Lung (tissue), 12 donors: ENCODE measurements around the gene SLC38A9. TPM values are rescaled to one million over a fixed set of nuclear protein-coding genes. Genes with fewer than 3 reads are reported as not detected.

Source experiments
- ATAC-seq: fragments of 200-7000 bp; cut with Tn5 transposase; one replicate; pipeline ENCODE4 v1.9.1; 2020; ENCODE audit warnings: moderate number of reproducible peaks; ENCODE audit not compliant: insufficient read depth, low FRiP score
- DNase-seq, 3 donors: peaks; one replicate each; pipeline ENCODE4 v3.0.0-alpha.2; 2013 to 2017
- H3K27ac ChIP-seq, 2 donors: one replicate each; pipeline ENCODE4 v1.5.1; 2013; ENCODE audit warnings: mild to moderate bottlenecking in 2 of 2, moderate library complexity in 2 of 2, control low read depth in 1 of 2, inconsistent platforms in 1 of 2, low read depth in 1 of 2, low read length in 1 of 2
- H3K27me3 ChIP-seq, 3 donors: one replicate each; pipeline ENCODE4 v1.5.1; 2013; ENCODE audit warnings: low read length in 2 of 3; ENCODE audit not compliant: control insufficient read depth in 3 of 3, insufficient read depth in 3 of 3
- H3K36me3 ChIP-seq, 4 donors: one replicate each; pipeline ENCODE4 v1.5.1; 2013; ENCODE audit warnings: low read length in 4 of 4, mild to moderate bottlenecking in 1 of 4, moderate library complexity in 1 of 4; ENCODE audit not compliant: control insufficient read depth in 4 of 4, insufficient read depth in 4 of 4
- H3K4me1 ChIP-seq, 5 donors: one replicate each; pipeline ENCODE4 v1.5.1; 2013; ENCODE audit warnings: low read length in 5 of 5, mild to moderate bottlenecking in 2 of 5, moderate library complexity in 1 of 5; ENCODE audit not compliant: control insufficient read depth in 5 of 5, insufficient read depth in 5 of 5
- H3K4me3 ChIP-seq: one replicate; pipeline ENCODE4 v1.5.1; 2013; ENCODE audit warnings: mild to moderate bottlenecking, control low read depth, moderate library complexity
- H3K9ac ChIP-seq, 2 donors: one replicate each; pipeline ENCODE4 v1.5.1; 2013; ENCODE audit warnings: low read length in 2 of 2, control low read depth in 1 of 2; ENCODE audit not compliant: insufficient read depth in 1 of 2
- H3K9me3 ChIP-seq, 4 donors: one replicate each; pipeline ENCODE4 v1.5.1; 2013; ENCODE audit warnings: low read length in 3 of 4, mild to moderate bottlenecking in 1 of 4, moderate library complexity in 1 of 4; ENCODE audit not compliant: control insufficient read depth in 4 of 4, insufficient read depth in 3 of 4
- WGBS, 2 donors: extraction: QIAGEN DNeasy Blood & Tissue Kit; methylation state at CpG; one replicate each; pipeline ENCODE4 v1.1.7; 2013; 5-methylcytosine and 5-hydroxymethylcytosine counted together
- polyA plus RNA-seq, 2 donors: library from polyadenylated mRNA; stranded (reverse); fragments of 200-250 nt; gene quantifications; one replicate each; pipeline ENCODE4 v1.2.1, GENCODE V29; 2013
- total RNA-seq, 2 donors: library from RNA; depleted of rRNA in 1 of 2; stranded (reverse); fragments of >200 nt in 1 of 2; gene quantifications; one replicate each; pipeline ENCODE4 v1.2.1, GENCODE V29; 2014 to 2021
- TF ChIP-seq, protein P1 (sequence below): IDR thresholded peaks from 2 replicates; pipeline ENCODE4 v1.5.1; 2012; ENCODE audit warnings: mild to moderate bottlenecking; ENCODE audit errors: control extremely low read depth, extremely low read depth
- donor health status: control.
- donor health status: control.
- donor health status: Bipolar disorder and iron deficiency.
- donor health status: healthy.
- donor health status: DM: yes; HTN: yes; CAD: no.

Gene SLC38A9
- total and polyA plus RNA-seq, 4 donors, result 8.5 to 64.2 (median 14.5) TPM

DNA sequence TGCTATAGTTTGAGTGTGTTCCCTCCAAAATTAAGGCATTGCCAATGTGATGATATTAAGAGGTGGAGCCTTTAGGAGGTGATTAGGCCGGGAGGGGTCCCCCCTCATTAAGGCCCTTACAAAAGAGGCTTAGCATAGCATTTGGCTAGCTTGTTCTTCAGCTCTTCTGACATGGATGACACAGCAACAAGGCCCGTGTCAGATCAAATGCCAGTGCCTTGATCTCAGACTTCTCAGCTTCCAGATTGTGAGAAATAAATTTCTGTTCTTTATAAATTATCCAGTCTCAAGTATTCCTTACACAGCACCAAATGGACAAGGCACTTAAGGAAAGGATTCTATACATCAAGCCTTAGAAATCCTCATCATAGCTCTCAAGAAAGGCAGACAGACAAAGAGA is 31.8 kb downstream of the SLC38A9 start:
- ATAC-seq (no peak), DNase-seq (no peak)
- no peaks in the 10 kb centered on the region for H3K27me3 ChIP-seq
- H3K9ac ChIP-seq, result no peak overlapping the region
- H3K4me3 ChIP-seq, result no peak overlapping the region
- H3K9me3 ChIP-seq, result no peaks in the 10 kb centered on the region
- H3K4me1 ChIP-seq, result peaks cover 0 to 25% (median 7%) of the 10 kb centered on the region in 5 donors
- no peak overlapping the region for H3K27ac ChIP-seq
- H3K36me3 ChIP-seq, result no peaks in the 10 kb centered on the region
- 70 to 86% methylated on average over 2 of the region's 2 CpGs for WGBS, 2 donors
- TF ChIP-seq, protein P1, sequence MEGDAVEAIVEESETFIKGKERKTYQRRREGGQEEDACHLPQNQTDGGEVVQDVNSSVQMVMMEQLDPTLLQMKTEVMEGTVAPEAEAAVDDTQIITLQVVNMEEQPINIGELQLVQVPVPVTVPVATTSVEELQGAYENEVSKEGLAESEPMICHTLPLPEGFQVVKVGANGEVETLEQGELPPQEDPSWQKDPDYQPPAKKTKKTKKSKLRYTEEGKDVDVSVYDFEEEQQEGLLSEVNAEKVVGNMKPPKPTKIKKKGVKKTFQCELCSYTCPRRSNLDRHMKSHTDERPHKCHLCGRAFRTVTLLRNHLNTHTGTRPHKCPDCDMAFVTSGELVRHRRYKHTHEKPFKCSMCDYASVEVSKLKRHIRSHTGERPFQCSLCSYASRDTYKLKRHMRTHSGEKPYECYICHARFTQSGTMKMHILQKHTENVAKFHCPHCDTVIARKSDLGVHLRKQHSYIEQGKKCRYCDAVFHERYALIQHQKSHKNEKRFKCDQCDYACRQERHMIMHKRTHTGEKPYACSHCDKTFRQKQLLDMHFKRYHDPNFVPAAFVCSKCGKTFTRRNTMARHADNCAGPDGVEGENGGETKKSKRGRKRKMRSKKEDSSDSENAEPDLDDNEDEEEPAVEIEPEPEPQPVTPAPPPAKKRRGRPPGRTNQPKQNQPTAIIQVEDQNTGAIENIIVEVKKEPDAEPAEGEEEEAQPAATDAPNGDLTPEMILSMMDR, result no peak

GRCh38 chr5:55679556-55679955 is 32.6 kb downstream of the SLC38A9 start:
- WGBS, 2 donors, result 0 to 88% methylated on average over 1 of the region's 1 CpG

GRCh38 chr5:55675119-55675518 is 37.0 kb downstream of the SLC38A9 start:
- Histone ChIP-seq H3K27ac (no peak overlapping the region), H3K36me3 (no peaks in the 10 kb centered on the region), H3K27me3 (no peaks in the 10 kb centered on the region), H3K4me3 (no peak overlapping the region), H3K4me1 (peaks cover 0 to 33% (median 14%) of the 10 kb centered on the region in 5 donors), H3K9ac (peak overlapping the region in 1 of 2 donors; percentile 61), H3K9me3 (no peaks in the 10 kb centered on the region)
- ATAC-seq (no peak), DNase-seq (peak in 2 of 3 donors; percentile 70 to 74)
- TF ChIP-seq, protein P1, result no peak
- WGBS, 2 donors, result 33 to 91% methylated on average over 1 of the region's 1 CpG

More at GRCh38 chr5:55679556-55679955, 32.6 kb downstream of the SLC38A9 start:
- H3K36me3 ChIP-seq, result no peaks in the 10 kb centered on the region
- no peaks in the 10 kb centered on the region for H3K9me3 ChIP-seq
- H3K27ac ChIP-seq, result no peak overlapping the region
- H3K4me1 ChIP-seq, result peaks cover 0 to 31% (median 7%) of the 10 kb centered on the region in 5 donors
- DNase-seq, result peak in 1 of 3 donors; percentile 29
- no peak for ATAC-seq
- H3K4me3 ChIP-seq, result no peak overlapping the region
- TF ChIP-seq, protein P1, result no peak
- H3K27me3 ChIP-seq, result no peaks in the 10 kb centered on the region
- H3K9ac ChIP-seq, result no peak overlapping the region

DNA sequence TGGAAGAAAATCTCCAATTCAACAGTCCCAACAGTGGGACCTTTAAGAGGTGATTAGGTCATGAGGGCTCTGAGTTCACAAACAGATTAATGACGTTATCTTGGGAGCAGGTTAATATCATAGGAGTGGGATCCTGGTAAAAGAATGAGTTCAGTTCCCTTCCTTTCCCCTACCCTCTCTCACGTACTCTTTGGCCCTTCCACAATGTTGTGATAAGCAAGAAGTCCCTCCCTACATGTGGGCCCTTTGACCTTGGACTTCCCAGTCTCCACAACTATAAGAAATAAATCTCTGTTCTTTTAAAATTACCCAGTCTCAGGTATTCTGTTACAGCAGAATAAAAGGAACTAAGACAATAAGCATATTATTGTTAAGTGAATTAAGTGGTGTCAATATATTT is 37.8 kb downstream of the SLC38A9 start:
- ATAC-seq, result no peak
- no peak overlapping the region for H3K9ac ChIP-seq
- H3K36me3 ChIP-seq, result no peaks in the 10 kb centered on the region
- H3K27me3 ChIP-seq, result no peaks in the 10 kb centered on the region
- H3K4me3 ChIP-seq, result no peak overlapping the region
- DNase-seq, result no peak
- TF ChIP-seq, protein P1, result no peak
- H3K4me1 ChIP-seq, result peaks cover 0 to 33% (median 14%) of the 10 kb centered on the region in 5 donors
- no peaks in the 10 kb centered on the region for H3K9me3 ChIP-seq
- WGBS, 2 donors, result 43 to 82% methylated on average over 2 of the region's 2 CpGs
- H3K27ac ChIP-seq, result no peak overlapping the region
